Loucy (cell line): ENCODE measurements around the gene LMO7.
"Not testable (repeated sequence)": the region's sequence is repeated elsewhere in the genome, so short reads cannot be mapped to it uniquely, and the experiment has no call there.

ENCODE experiments used
- H2AFZ ChIP-seq: fragments of 200-600 bp; sonication (generic); 2 replicates; pipeline ENCODE4 v1.6.0; 2016; ENCODE audit warnings: antibody characterized with exemption, mild to moderate bottlenecking, low read length, moderate library complexity
- H3F3A ChIP-seq: fragments of 200-600 bp; 2 replicates; pipeline ENCODE4 v1.6.0; 2016; ENCODE audit warnings: antibody characterized with exemption, low read depth, mild to moderate bottlenecking
- H3K27me3 ChIP-seq: fragments of 200-600 bp; sonication (generic); 2 replicates; pipeline ENCODE4 v1.6.1; 2014; ENCODE audit warnings: low read length, mild to moderate bottlenecking; ENCODE audit not compliant: insufficient read depth, poor library complexity, severe bottlenecking
- H3K36me3 ChIP-seq: fragments of 200-600 bp; sonication (generic); 2 replicates; pipeline ENCODE4 v1.6.1; 2016; ENCODE audit warnings: low read length; ENCODE audit not compliant: insufficient read depth
- H3K4me1 ChIP-seq: fragments of 200-600 bp; sonication (generic); 2 replicates; pipeline ENCODE4 v1.5.1; 2014; ENCODE audit warnings: low read length, mild to moderate bottlenecking; ENCODE audit not compliant: insufficient read depth, poor library complexity, severe bottlenecking
- H3K4me2 ChIP-seq: fragments of 200-600 bp; sonication (generic); 2 replicates; pipeline ENCODE4 v1.6.0; 2014; ENCODE audit warnings: antibody characterized with exemption, low read length, low read depth, mild to moderate bottlenecking; ENCODE audit not compliant: poor library complexity, severe bottlenecking
- H3K4me3 ChIP-seq: fragments of 200-600 bp; sonication (generic); 2 replicates; pipeline ENCODE4 v1.5.1; 2014; ENCODE audit warnings: low read length, mild to moderate bottlenecking, mixed read lengths; ENCODE audit not compliant: poor library complexity, severe bottlenecking
- H3K79me2 ChIP-seq: fragments of 200-600 bp; sonication (generic); 2 replicates; pipeline ENCODE4 v1.6.1; 2014; ENCODE audit warnings: low read length; ENCODE audit not compliant: insufficient read depth
- H3K9ac ChIP-seq: fragments of 200-600 bp; sonication (generic); 2 replicates; pipeline ENCODE4 v1.6.0; 2014; ENCODE audit warnings: mild to moderate bottlenecking, low read depth, low read length, moderate library complexity; ENCODE audit not compliant: poor library complexity, severe bottlenecking
- H3K9me2 ChIP-seq: fragments of 200-600 bp; sonication (generic); replicated peaks from 2 replicates; pipeline ENCODE4 v1.6.1; 2016; ENCODE audit warnings: low read depth, low read length, mixed read lengths
- H3K9me3 ChIP-seq: fragments of 200-600 bp; sonication (generic); 2 replicates; pipeline ENCODE4 v1.6.1; 2014; ENCODE audit warnings: mild to moderate bottlenecking, antibody characterized with exemption, low read length, low read depth; ENCODE audit not compliant: insufficient read depth
- H4K20me1 ChIP-seq: fragments of 200-600 bp; sonication (generic); 2 replicates; pipeline ENCODE4 v1.6.0; 2014; ENCODE audit warnings: antibody characterized with exemption, low read length, mild to moderate bottlenecking; ENCODE audit not compliant: insufficient read depth, poor library complexity, severe bottlenecking
- EZH2phosphoT487 ChIP-seq: fragments of 200-600 bp; IDR thresholded peaks from 2 replicates; pipeline ENCODE4 v1.6.1; 2018; ENCODE audit warnings: antibody characterized with exemption, mild to moderate bottlenecking, moderate library complexity, borderline replicate concordance
- TF ChIP-seq, protein P1 (sequence below): fragments of 200-600 bp; sonication (generic); conservative IDR thresholded peaks from 2 replicates; pipeline ENCODE4 v1.5.1; 2014; ENCODE audit warnings: mild to moderate bottlenecking, antibody characterized with exemption, low read length

Gene LMO7

DNA sequence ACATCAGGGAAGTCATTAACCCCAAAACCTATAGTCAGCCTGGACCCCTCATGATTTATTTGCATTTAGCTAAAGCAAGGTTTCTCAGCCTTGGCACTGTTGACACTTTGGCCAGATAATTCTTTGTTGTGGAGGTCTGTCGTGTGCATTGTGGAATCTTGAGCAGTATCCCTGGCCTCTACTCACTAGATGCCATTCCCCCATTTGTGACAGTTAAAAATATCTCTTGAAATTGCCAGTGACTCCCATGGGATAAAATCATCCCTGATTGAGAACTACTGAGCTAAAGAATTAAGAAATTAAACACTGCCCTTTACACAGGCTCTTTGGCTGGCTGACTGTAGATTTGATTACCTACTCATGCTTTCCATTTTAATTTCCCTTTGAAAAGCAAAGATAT is 102.7 kb downstream of the LMO7 start:
- Histone ChIP-seq H3F3A (no peaks in the 10 kb centered on the region), H3K9me2 (no peaks in the 10 kb centered on the region), H3K4me2 (no peak overlapping the region), H3K36me3 (peaks cover 1% of the 10 kb centered on the region; the same call in 1 of the 2 replicates), H3K9me3 (no peaks in the 10 kb centered on the region), H3K4me3 (no peak overlapping the region), H4K20me1 (no peaks in the 10 kb centered on the region), H3K79me2 (no peaks in the 10 kb centered on the region), H3K9ac (no peak overlapping the region), H3K27me3 (no peaks in the 10 kb centered on the region), H2AFZ (no peak overlapping the region), H3K4me1 (no peaks in the 10 kb centered on the region)
- TF ChIP-seq EZH2phosphoT487, result no peak
- TF ChIP-seq, protein P1, sequence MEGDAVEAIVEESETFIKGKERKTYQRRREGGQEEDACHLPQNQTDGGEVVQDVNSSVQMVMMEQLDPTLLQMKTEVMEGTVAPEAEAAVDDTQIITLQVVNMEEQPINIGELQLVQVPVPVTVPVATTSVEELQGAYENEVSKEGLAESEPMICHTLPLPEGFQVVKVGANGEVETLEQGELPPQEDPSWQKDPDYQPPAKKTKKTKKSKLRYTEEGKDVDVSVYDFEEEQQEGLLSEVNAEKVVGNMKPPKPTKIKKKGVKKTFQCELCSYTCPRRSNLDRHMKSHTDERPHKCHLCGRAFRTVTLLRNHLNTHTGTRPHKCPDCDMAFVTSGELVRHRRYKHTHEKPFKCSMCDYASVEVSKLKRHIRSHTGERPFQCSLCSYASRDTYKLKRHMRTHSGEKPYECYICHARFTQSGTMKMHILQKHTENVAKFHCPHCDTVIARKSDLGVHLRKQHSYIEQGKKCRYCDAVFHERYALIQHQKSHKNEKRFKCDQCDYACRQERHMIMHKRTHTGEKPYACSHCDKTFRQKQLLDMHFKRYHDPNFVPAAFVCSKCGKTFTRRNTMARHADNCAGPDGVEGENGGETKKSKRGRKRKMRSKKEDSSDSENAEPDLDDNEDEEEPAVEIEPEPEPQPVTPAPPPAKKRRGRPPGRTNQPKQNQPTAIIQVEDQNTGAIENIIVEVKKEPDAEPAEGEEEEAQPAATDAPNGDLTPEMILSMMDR, result no peak

DNA sequence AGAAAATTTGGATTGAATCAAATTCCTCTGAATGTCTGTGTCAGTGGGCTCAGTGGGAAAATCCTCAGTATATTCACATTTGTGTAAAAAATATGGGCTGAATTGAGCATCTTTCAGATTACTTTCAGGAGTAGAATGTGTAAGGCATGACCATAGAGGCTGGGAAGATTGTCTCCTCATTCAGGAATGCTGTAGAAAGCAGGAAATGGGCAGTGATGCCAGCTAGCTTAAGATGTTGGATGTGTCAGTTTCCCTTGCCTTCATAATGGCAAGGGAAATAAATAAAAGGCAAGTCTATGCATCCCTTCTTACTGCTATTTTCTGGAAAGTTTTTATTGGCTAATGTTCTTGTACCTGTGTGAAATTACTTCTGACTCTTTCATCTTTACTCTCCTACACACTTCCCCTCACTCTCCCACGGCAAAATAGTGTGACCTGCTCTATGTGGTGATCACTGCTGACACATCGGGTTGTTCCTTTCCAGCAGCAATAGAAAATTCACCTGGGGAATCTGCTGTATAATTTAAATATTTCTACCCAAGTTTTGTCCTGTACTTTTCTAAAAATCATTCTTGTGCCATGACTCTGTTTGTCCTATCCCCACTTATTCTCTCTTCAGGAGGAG is 103.2 kb downstream of the LMO7 start:
- H4K20me1 ChIP-seq, result no peaks in the 10 kb centered on the region
- TF ChIP-seq, protein P1, result no peak
- no peak for TF ChIP-seq EZH2phosphoT487
- H3K4me2 ChIP-seq, result no peak overlapping the region
- no peak overlapping the region for H3K4me3 ChIP-seq
- no peaks in the 10 kb centered on the region for H3K4me1 ChIP-seq
- no peaks in the 10 kb centered on the region for H3K9me2 ChIP-seq
- no peaks in the 10 kb centered on the region for H3K79me2 ChIP-seq
- H2AFZ ChIP-seq, result no peak overlapping the region
- no peaks in the 10 kb centered on the region for H3K27me3 ChIP-seq
- H3K9me3 ChIP-seq, result no peaks in the 10 kb centered on the region
- H3F3A ChIP-seq, result no peaks in the 10 kb centered on the region
- no peak overlapping the region for H3K9ac ChIP-seq
- no peaks in the 10 kb centered on the region for H3K36me3 ChIP-seq

DNA sequence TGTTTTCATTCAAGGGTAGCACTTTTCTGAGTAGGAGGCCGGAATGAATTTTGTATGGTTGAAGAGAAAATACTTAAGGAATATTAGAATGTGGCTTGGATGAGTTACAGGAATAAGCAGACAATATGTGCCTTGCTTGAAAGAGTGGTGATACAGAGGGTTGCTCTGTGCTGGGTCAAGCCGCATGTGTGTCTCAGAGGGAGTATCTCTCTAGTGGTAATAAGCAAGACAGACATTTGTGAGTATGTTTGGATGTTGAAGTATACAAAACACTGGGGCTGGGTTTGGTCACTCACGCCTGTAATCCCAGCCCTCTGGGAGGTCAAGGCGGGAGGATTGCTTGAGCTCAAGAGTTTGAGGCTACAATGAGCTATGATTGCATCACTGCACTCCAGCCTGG is 103.9 kb downstream of the LMO7 start:
- Histone ChIP-seq H3K79me2 (no peaks in the 10 kb centered on the region), H3K27me3 (no peaks in the 10 kb centered on the region), H3K9me3 (no peaks in the 10 kb centered on the region), H3K4me1 (no peaks in the 10 kb centered on the region), H3K4me3 (no peak overlapping the region), H4K20me1 (no peaks in the 10 kb centered on the region), H3K9ac (no peak overlapping the region), H3K36me3 (no peaks in the 10 kb centered on the region), H3K9me2 (no peaks in the 10 kb centered on the region), H2AFZ (no peak overlapping the region), H3K4me2 (no peak overlapping the region), H3F3A (no peaks in the 10 kb centered on the region)
- TF ChIP-seq EZH2phosphoT487, result no peak
- TF ChIP-seq, protein P1, result no peak

DNA sequence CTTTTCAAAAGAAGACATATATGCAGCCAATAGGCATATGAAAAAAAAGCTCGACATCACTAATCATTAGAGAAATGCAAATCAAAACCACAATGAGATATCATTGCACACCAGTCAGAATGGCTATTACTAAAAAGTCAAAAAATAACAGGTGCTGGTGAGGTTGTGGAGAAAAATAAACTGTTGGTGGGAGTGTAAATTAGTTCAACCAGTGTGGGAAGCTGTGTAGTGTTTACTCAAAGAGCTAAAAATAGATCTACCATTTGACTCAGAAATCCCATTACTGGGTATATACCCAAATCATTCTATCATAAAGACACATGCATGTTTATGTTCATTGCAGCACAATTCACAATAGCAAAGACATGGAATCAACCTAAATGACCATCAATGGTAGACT is 106.9 kb downstream of the LMO7 start:
- H3K4me1 ChIP-seq, H3K9me2 ChIP-seq, H3K36me3 ChIP-seq, H4K20me1 ChIP-seq, H3K9me3 ChIP-seq, H3K4me2 ChIP-seq, H3K9ac ChIP-seq, H3K4me3 ChIP-seq, H3K27me3 ChIP-seq, H2AFZ ChIP-seq, H3K79me2 ChIP-seq, H3F3A ChIP-seq: not testable (repeated sequence)
